SU-DHL-6 (cell line): ENCODE results near the gene RASA2.

Experiments used
- H2AFZ ChIP-seq: fragments of 200-600 bp; sonication (generic); 2 replicates; pipeline ENCODE4 v1.6.1; 2014; ENCODE audit warnings: low read depth, mild to moderate bottlenecking, moderate library complexity, mixed read lengths, antibody characterized with exemption, low read length; ENCODE audit not compliant: severe bottlenecking
- H3F3A ChIP-seq: fragments of 200-600 bp; shearing (Covaris generic); 2 replicates; pipeline ENCODE4 v1.6.0; 2016; ENCODE audit warnings: antibody characterized with exemption, mild to moderate bottlenecking; ENCODE audit not compliant: insufficient read depth
- H3K27ac ChIP-seq: fragments of 200-600 bp; sonication (generic); 2 replicates; pipeline ENCODE4 v1.5.1; 2016; ENCODE audit warnings: low read depth, mild to moderate bottlenecking, low read length, moderate library complexity, mixed read lengths
- H3K27me3 ChIP-seq: fragments of 200-600 bp; sonication (generic), shearing (Covaris generic); 2 replicates; pipeline ENCODE4 v1.6.0; 2014; ENCODE audit warnings: mild to moderate bottlenecking, low read length
- H3K36me3 ChIP-seq: fragments of 200-600 bp; sonication (generic); 2 replicates; pipeline ENCODE4 v1.6.1; 2014; ENCODE audit warnings: mild to moderate bottlenecking, low read length, mixed read lengths
- H3K4me2 ChIP-seq: fragments of 300-600, 200-600 bp; shearing (Covaris generic), sonication (generic); 2 replicates; pipeline ENCODE4 v1.6.0; 2014; ENCODE audit warnings: low read length, low read depth, mild to moderate bottlenecking; ENCODE audit not compliant: poor library complexity, severe bottlenecking
- H3K4me3 ChIP-seq: fragments of 200-600 bp; sonication (generic); 2 replicates; pipeline ENCODE4 v1.5.1; 2014; ENCODE audit warnings: antibody characterized with exemption, low read length, mild to moderate bottlenecking, mixed read lengths; ENCODE audit not compliant: insufficient read depth, poor library complexity, severe bottlenecking
- H3K79me2 ChIP-seq: fragments of 200-600 bp; sonication (generic); 2 replicates; pipeline ENCODE4 v1.6.1; 2014; ENCODE audit warnings: mild to moderate bottlenecking, low read length, moderate library complexity; ENCODE audit not compliant: insufficient read depth
- H3K9ac ChIP-seq: fragments of 200-600 bp; sonication (generic); 2 replicates; pipeline ENCODE4 v1.7.0; 2014; ENCODE audit warnings: mild to moderate bottlenecking, low read length
- H3K9me2 ChIP-seq: fragments of 200-600 bp; sonication (generic); replicated peaks from 2 replicates; pipeline ENCODE4 v1.6.1; 2014; ENCODE audit warnings: low read length; ENCODE audit not compliant: insufficient read depth
- H3K9me3 ChIP-seq: fragments of 200-600 bp; sonication (generic); 2 replicates; pipeline ENCODE4 v1.6.1; 2014; ENCODE audit warnings: low read length, mixed read lengths; ENCODE audit not compliant: insufficient read depth
- H4K20me1 ChIP-seq: fragments of 200-600 bp; sonication (generic); 2 replicates; pipeline ENCODE4 v1.6.1; 2014; ENCODE audit warnings: low read depth, mild to moderate bottlenecking, antibody characterized with exemption, low read length, moderate library complexity, mixed read lengths
- EZH2phosphoT487 ChIP-seq: fragments of 200-600 bp; sonication (generic), shearing (Covaris generic); conservative IDR thresholded peaks from 2 replicates; pipeline ENCODE4 v1.6.1; 2018; ENCODE audit warnings: mild to moderate bottlenecking, antibody characterized with exemption, low read length, moderate library complexity, mixed read lengths
- TF ChIP-seq, protein P1 (sequence below): fragments of 200-600 bp; sonication (generic); IDR thresholded peaks from one replicate; pipeline ENCODE4 v1.5.1; 2017; ENCODE audit warnings: antibody characterized with exemption, mild to moderate bottlenecking, low read length, moderate library complexity; ENCODE audit not compliant: insufficient read depth, poor library complexity, severe bottlenecking

The RASA2 gene

DNA sequence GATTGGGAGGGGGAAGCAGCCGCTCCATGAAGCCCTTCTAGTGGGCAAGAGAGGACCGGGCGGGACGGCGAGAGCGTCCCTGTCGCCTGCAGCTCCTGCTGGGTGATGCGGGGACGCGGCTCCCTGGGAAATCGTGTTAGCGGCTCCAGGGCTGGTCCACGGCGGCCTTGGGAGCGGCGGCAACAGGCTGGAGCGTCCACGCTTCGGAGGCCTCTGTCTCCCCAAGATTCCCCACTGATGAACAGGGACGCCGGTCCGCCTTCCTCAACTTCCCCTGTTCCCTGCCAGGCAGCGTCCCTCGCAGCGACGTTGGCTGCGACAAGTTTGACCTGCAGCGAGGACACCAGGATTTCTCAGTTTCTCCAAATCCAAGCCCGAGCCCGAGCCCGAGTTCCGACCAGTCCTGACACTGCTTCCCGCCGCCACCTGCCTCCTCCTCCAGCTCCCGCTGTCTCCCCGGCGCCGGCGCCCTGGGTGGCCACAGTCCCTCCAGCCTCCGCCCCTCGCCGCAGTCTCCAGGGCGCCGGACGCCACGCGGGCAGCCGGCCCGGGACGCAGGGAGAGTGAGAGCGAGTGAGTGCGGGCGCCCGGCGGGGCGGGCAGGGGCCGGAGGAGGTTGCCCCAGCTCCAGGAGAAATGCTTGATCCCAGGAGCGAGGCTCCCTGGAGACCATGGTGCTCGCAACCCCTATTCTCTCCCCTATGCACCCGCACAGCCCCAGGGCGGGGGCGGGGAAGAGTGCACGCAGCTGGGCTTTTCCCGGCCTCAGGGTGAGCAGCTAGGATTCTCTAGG is 173.2 kb downstream of the RASA2 start:
- Histone ChIP-seq H3K4me2 (no peak overlapping the region), H3K27ac (no peak overlapping the region), H3K9ac (no peak overlapping the region), H3K4me3 (no peak overlapping the region), H2AFZ (no peak overlapping the region), H4K20me1 (no peaks in the 10 kb centered on the region), H3F3A (no peaks in the 10 kb centered on the region), H3K9me3 (peaks cover 14% of the 10 kb centered on the region; the same call in 1 of the 2 replicates), H3K27me3 (no peaks in the 10 kb centered on the region), H3K9me2 (no peaks in the 10 kb centered on the region), H3K36me3 (no peaks in the 10 kb centered on the region), H3K79me2 (no peaks in the 10 kb centered on the region)
- TF ChIP-seq EZH2phosphoT487, result no peak
- TF ChIP-seq, protein P1, sequence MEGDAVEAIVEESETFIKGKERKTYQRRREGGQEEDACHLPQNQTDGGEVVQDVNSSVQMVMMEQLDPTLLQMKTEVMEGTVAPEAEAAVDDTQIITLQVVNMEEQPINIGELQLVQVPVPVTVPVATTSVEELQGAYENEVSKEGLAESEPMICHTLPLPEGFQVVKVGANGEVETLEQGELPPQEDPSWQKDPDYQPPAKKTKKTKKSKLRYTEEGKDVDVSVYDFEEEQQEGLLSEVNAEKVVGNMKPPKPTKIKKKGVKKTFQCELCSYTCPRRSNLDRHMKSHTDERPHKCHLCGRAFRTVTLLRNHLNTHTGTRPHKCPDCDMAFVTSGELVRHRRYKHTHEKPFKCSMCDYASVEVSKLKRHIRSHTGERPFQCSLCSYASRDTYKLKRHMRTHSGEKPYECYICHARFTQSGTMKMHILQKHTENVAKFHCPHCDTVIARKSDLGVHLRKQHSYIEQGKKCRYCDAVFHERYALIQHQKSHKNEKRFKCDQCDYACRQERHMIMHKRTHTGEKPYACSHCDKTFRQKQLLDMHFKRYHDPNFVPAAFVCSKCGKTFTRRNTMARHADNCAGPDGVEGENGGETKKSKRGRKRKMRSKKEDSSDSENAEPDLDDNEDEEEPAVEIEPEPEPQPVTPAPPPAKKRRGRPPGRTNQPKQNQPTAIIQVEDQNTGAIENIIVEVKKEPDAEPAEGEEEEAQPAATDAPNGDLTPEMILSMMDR, result no peak

DNA sequence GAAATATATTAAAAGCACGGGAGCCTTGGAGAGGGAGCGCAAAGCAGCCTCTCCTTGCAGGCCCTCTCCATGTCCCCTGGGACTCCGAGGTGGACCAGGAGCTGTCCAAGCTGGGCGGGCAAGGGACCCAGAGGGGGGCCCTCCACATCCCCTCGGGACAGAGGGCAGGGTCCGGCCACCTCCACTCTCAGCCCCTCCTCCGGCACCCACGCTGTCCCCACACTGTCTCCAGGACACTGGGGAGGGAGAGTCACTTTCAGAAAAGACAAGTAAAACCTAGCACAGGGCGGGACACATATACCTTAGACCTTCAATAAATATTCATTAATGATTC is 173.8 kb downstream of the RASA2 start:
- H3K9ac ChIP-seq, result no peak overlapping the region
- no peak overlapping the region for H3K27ac ChIP-seq

DNA sequence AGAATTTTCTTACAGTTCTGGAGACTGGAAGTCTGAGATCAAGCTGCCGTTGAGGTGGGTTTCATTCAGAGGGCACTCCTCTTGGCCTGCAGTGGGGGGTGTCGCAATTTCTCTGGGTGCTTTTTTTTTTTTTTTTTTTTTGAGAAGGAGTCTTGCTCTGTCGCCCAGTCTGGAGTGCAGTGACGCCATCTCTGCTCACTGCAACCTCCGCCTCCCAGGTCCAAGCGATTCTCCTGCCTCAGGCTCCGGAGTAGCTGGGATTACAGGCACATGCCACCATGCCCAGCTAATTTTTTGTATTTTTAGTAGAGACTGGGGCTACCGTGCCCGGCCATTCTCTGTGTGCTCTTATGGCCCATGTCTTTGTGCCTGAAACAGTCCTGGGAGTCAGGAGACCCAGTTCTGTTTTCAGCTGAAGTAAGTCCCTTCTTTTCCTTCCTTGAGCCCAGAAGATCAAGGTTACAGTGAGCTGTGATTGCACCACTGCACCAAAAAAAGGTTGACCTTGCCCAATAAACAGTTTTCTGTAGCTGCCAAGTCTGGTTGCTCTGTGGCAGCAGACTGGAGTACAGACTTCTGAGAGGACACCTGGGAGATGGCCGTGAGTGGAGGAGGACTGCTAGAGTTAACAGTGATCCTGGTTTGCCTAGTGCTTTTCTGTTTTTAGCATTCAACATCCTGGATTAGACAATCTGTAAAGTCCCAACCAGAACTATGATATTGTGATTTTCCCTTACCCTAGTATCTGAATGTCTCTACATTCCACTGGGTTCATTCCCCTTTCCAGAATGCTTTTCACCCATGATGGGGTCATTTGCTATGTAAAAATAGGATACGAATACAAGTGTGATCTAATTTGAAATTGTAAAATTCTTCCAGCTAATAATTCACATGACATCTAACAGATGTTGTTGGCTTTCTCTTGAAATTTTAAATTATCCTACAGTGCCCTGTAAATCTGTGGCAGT is 174.7 kb downstream of the RASA2 start:
- Histone ChIP-seq H3K9me2 (no peaks in the 10 kb centered on the region), H3K9ac (no peak overlapping the region), H3K4me3 (no peak overlapping the region), H4K20me1 (no peaks in the 10 kb centered on the region), H3K27ac (no peak overlapping the region), H3K36me3 (no peaks in the 10 kb centered on the region), H3K4me2 (no peak overlapping the region), H3K79me2 (no peaks in the 10 kb centered on the region), H3K9me3 (peaks cover 14% of the 10 kb centered on the region; the same call in 1 of the 2 replicates), H3F3A (no peaks in the 10 kb centered on the region), H3K27me3 (no peaks in the 10 kb centered on the region), H2AFZ (no peak overlapping the region)
- TF ChIP-seq EZH2phosphoT487, result no peak
- TF ChIP-seq, protein P1, result no peak

More for the DNA sequence above, 173.8 kb downstream of the RASA2 start:
- Histone ChIP-seq H4K20me1 (no peaks in the 10 kb centered on the region), H3K27me3 (no peaks in the 10 kb centered on the region), H3F3A (no peaks in the 10 kb centered on the region), H3K4me2 (no peak overlapping the region), H2AFZ (no peak overlapping the region), H3K9me2 (no peaks in the 10 kb centered on the region), H3K9me3 (peaks cover 14% of the 10 kb centered on the region; the same call in 1 of the 2 replicates), H3K79me2 (no peaks in the 10 kb centered on the region), H3K4me3 (no peak overlapping the region), H3K36me3 (no peaks in the 10 kb centered on the region)
- TF ChIP-seq EZH2phosphoT487, result no peak
- TF ChIP-seq, protein P1, result no peak
